ENCODE data around the gene ACTMAP. TPM values are rescaled to one million over a fixed set of nuclear protein-coding genes. Genes with fewer than 3 reads are reported as not detected.
A peak's percentile ranks its signal among the peaks of the same experiment; 100 is the strongest.

The ACTMAP gene
- total RNA-seq, 4 donors from 2014 or later: 3.3 to 8.5 (median 4.5) TPM

GRCh38 chr19:40705950-40706619 lies 44.2 kb downstream of the ACTMAP start:
- no peak overlapping the region for H3K4me3 ChIP-seq (replicated peaks in 1 of 3)
- H3K27me3 ChIP-seq: no peaks in the 10 kb centered on the region
- intact Hi-C loops (cut with DNase I): no loop called here
- H3K4me1 ChIP-seq: no peaks in the 10 kb centered on the region
- H3K27ac ChIP-seq: no peak overlapping the region
- H3K9me3 ChIP-seq: no peaks in the 10 kb centered on the region
- 86 to 89% methylated on average over 7 of the region's 7 CpGs for WGBS, 2 donors
- no peak for TF ChIP-seq CTCF (IDR thresholded peaks at IDR 0.05)
- TF ChIP-seq POLR2A (IDR thresholded peaks at IDR 0.05): no peak
- H3K36me3 ChIP-seq: peaks cover 31 to 55% of the 10 kb centered on the region in 2 donors
- DNase-seq: no peak

GRCh38 chr19:40705362-40705651 lies 45.0 kb downstream of the ACTMAP start:
- intact Hi-C loops (cut with DNase I): no loop called here
- Histone ChIP-seq H3K9me3 (no peaks in the 10 kb centered on the region), H3K27ac (no peak overlapping the region), H3K4me1 (no peaks in the 10 kb centered on the region), H3K4me3 (replicated peaks in 1 of 3) (no peak overlapping the region), H3K27me3 (no peaks in the 10 kb centered on the region), H3K36me3 (peaks cover 31 to 55% of the 10 kb centered on the region in 2 donors)
- peak in 1 of 2 donors; percentile 17 for DNase-seq
- TF ChIP-seq POLR2A (IDR thresholded peaks at IDR 0.05) (no peak), CTCF (IDR thresholded peaks at IDR 0.05) (no peak)
- WGBS, 2 donors: 80 to 90% methylated on average over 5 to 9 of the region's 9 CpGs

GRCh38 chr19:40704491-40705361 lies 45.6 kb downstream of the ACTMAP start:
- no peaks in the 10 kb centered on the region for H3K4me1 ChIP-seq
- no peaks in the 10 kb centered on the region for H3K27me3 ChIP-seq
- no peak overlapping the region for H3K4me3 ChIP-seq (replicated peaks in 1 of 3)
- H3K27ac ChIP-seq: no peak overlapping the region
- peaks cover 31 to 54% of the 10 kb centered on the region in 2 donors for H3K36me3 ChIP-seq
- WGBS, 2 donors: 89 to 94% methylated on average over 18 of the region's 18 CpGs
- intact Hi-C loops (cut with DNase I): no loop called here
- no peaks in the 10 kb centered on the region for H3K9me3 ChIP-seq
- TF ChIP-seq POLR2A (IDR thresholded peaks at IDR 0.05) (no peak), CTCF (IDR thresholded peaks at IDR 0.05) (no peak)
- DNase-seq: no peak

- TF ChIP-seq POLR2A (IDR thresholded peaks at IDR 0.05): no peak
- TF ChIP-seq CTCF (IDR thresholded peaks at IDR 0.05): no peak
- Histone ChIP-seq H3K4me1 (no peaks in the 10 kb centered on the region), H3K36me3 (peaks cover 31 to 41% of the 10 kb centered on the region in 2 donors), H3K9me3 (no peaks in the 10 kb centered on the region), H3K27me3 (no peaks in the 10 kb centered on the region), H3K27ac (no peak overlapping the region), H3K4me3 (replicated peaks in 1 of 3) (no peak overlapping the region)
- WGBS, 2 donors: 92 to 94% methylated on average over 21 to 24 of the region's 24 CpGs
- intact Hi-C loops (cut with DNase I): no loop called here
- DNase-seq: no peak
Observed at GRCh38 chr19:40703029-40703755, 47.1 kb downstream of the ACTMAP start.

Measured in thyroid gland (tissue), 4 donors.